SK-N-SH (cell line): ENCODE results near the gene CHRNG. TPM values are rescaled to one million over a fixed set of nuclear protein-coding genes. Genes with fewer than 3 reads are reported as not detected.

Experiments used
- CTCF ChIA-PET: fragments of 300-600, 350-600 bp; formaldehyde crosslinking; extraction: SDS; loops from one replicate; lab custom pipeline; 2021; lab: Yijun Ruan, JAX
- POLR2A ChIA-PET: fragments of 350-600 bp; sonication (Branson Sonifier 250); formaldehyde crosslinking; extraction: SDS; loops from one replicate; lab custom pipeline; 2020; ENCODE audit warnings: antibody characterized with exemption, inconsistent platforms; lab: Yijun Ruan, JAX
- DNase-seq: peaks from one replicate; pipeline ENCODE4 v3.0.0; 2012
- H2AFZ ChIP-seq: fragments of 200-600 bp; sonication (generic); 2 replicates; pipeline ENCODE4 v1.8.1; 2016; ENCODE audit warnings: antibody characterized with exemption, mild to moderate bottlenecking, low read depth
- H3F3A ChIP-seq: fragments of 200-600 bp; sonication (generic); replicated peaks from 2 replicates; pipeline ENCODE3; 2016; ENCODE audit warnings: antibody characterized with exemption, mild to moderate bottlenecking; ENCODE audit not compliant: insufficient read depth
- H3K27ac ChIP-seq, 2 experiments: fragments of 200-500 bp in 1 of 2; fragments of 200-600 bp in 1 of 2; sonication (Bioruptor generic) in 1 of 2; sonication (generic), shearing (Covaris generic) in 1 of 2; 2 replicates each; pipeline versions ENCODE4 v1.5.1 to v1.6.1; 2014 to 2016; ENCODE audit warnings: low read depth in 2 of 2, inconsistent platforms in 1 of 2, low read length in 1 of 2, mild to moderate bottlenecking in 1 of 2, mixed read lengths in 1 of 2
- H3K27me3 ChIP-seq: fragments of 200-600 bp; sonication (generic), shearing (Covaris generic); 2 replicates; pipeline ENCODE4 v1.6.1; 2016; ENCODE audit warnings: mixed run types; ENCODE audit not compliant: insufficient read depth
- H3K36me3 ChIP-seq, 2 experiments: fragments of 200-500 bp in 1 of 2; fragments of 200-600 bp in 1 of 2; sonication (Bioruptor generic) in 1 of 2; sonication (generic) in 1 of 2; replicated peaks in 1 of 2; 2 replicates each; pipeline versions ENCODE3 to v1.5.1; 2014 to 2016; ENCODE audit warnings: low read length in 1 of 2, mild to moderate bottlenecking in 1 of 2; ENCODE audit not compliant: insufficient read depth in 2 of 2, control insufficient read depth in 1 of 2
- H3K4me1 ChIP-seq, 2 experiments: fragments of 200-500 bp in 1 of 2; fragments of 200-600 bp in 1 of 2; sonication (Bioruptor generic) in 1 of 2; sonication (generic), shearing (Covaris generic) in 1 of 2; 2 replicates each; pipeline versions ENCODE4 v1.5.1 to v1.6.1; 2014 to 2016; ENCODE audit warnings: low read depth in 1 of 2, low read length in 1 of 2, mixed run types in 1 of 2; ENCODE audit not compliant: insufficient read depth in 2 of 2, control insufficient read depth in 1 of 2
- H3K4me2 ChIP-seq: fragments of 200-600 bp; sonication (generic), shearing (Covaris generic); 2 replicates; pipeline ENCODE4 v1.6.1; 2017; ENCODE audit warnings: mixed run types
- H3K4me3 ChIP-seq, 2 experiments: fragments of 200-500 bp in 1 of 2; fragments of 200-600 bp in 1 of 2; sonication (Bioruptor generic) in 1 of 2; sonication (generic), shearing (Covaris generic) in 1 of 2; 2 replicates each; pipeline versions ENCODE4 v1.5.1 to v1.8.1; 2014 to 2016; ENCODE audit warnings: low read depth in 2 of 2, inconsistent platforms in 1 of 2, low read length in 1 of 2, mild to moderate bottlenecking in 1 of 2, mixed read lengths in 1 of 2, moderate library complexity in 1 of 2
- H3K79me2 ChIP-seq: fragments of 200-600 bp; sonication (generic); 2 replicates; pipeline ENCODE4 v1.8.1; 2017; ENCODE audit warnings: mild to moderate bottlenecking; ENCODE audit not compliant: insufficient read depth
- H3K9ac ChIP-seq: fragments of 200-600 bp; sonication (generic); 2 replicates; pipeline ENCODE4 v1.6.1; 2017; ENCODE audit warnings: mixed run types
- H3K9me2 ChIP-seq: fragments of 200-600 bp; sonication (generic); 2 replicates; pipeline ENCODE4 v1.6.1; 2017; ENCODE audit warnings: mixed run types
- H3K9me3 ChIP-seq: fragments of 200-600 bp; sonication (generic); 2 replicates; pipeline ENCODE4 v1.6.1; 2017; ENCODE audit warnings: mixed run types, mild to moderate bottlenecking, moderate library complexity
- H4K20me1 ChIP-seq: fragments of 200-600 bp; sonication (generic); 2 replicates; pipeline ENCODE4 v1.6.1; 2017; ENCODE audit warnings: mild to moderate bottlenecking, mixed run types; ENCODE audit not compliant: insufficient read depth
- CHD2 ChIP-seq: fragments of 150-350 bp; IDR thresholded peaks from 2 replicates; pipeline ENCODE4 v1.6.1; 2018; ENCODE audit warnings: low read length; ENCODE audit not compliant: partially characterized antibody
- CTCF ChIP-seq: fragments of 200-600 bp; sonication (generic); IDR thresholded peaks from 2 replicates; pipeline ENCODE4 v1.6.1; 2017; ENCODE audit warnings: antibody characterized with exemption, mild to moderate bottlenecking, moderate library complexity
- FOSL2 ChIP-seq: IDR thresholded peaks from 2 replicates; pipeline ENCODE4 v1.4.0; 2012; ENCODE audit warnings: low read depth, mild to moderate bottlenecking, moderate library complexity, borderline replicate concordance
- GATA2 ChIP-seq: sonication (generic); formaldehyde crosslinking; IDR thresholded peaks from 2 replicates; pipeline ENCODE4 v1.5.0; 2020; ENCODE audit warnings: mild to moderate bottlenecking, missing genetic modification reagents
- IRF3 ChIP-seq: fragments of 150-350 bp; IDR thresholded peaks from 2 replicates; pipeline ENCODE4 v1.6.1; 2016; ENCODE audit warnings: mild to moderate bottlenecking, low read depth, low read length
- JUND ChIP-seq: IDR thresholded peaks from 2 replicates; pipeline ENCODE4 v1.4.0; 2012
- MEF2A ChIP-seq: IDR thresholded peaks from 2 replicates; pipeline ENCODE4 v1.4.0; 2012; ENCODE audit warnings: low read depth, borderline replicate concordance
- MXI1 ChIP-seq: IDR thresholded peaks from 2 replicates; pipeline ENCODE4 v1.6.1; 2012; ENCODE audit warnings: mild to moderate bottlenecking, low read depth, low read length, improper control_type of control experiment
- NRF1 ChIP-seq: IDR thresholded peaks from 2 replicates; pipeline ENCODE4 v1.6.1; 2012; ENCODE audit warnings: low read depth, mild to moderate bottlenecking, low read length
- POLR2AphosphoS5 ChIP-seq: IDR thresholded peaks from 2 replicates; pipeline ENCODE4 v1.6.1; 2012; ENCODE audit warnings: low read depth, low read length
- RAD21 ChIP-seq: IDR thresholded peaks from 2 replicates; pipeline ENCODE4 v1.6.1; 2012; ENCODE audit warnings: mild to moderate bottlenecking, low read length
- RCOR1 ChIP-seq: fragments of 150-350 bp; IDR thresholded peaks from 2 replicates; pipeline ENCODE4 v1.6.1; 2017; ENCODE audit warnings: antibody characterized with exemption, low read length
- RXRA ChIP-seq: IDR thresholded peaks from 2 replicates; pipeline ENCODE4 v1.4.0; 2012; ENCODE audit warnings: low read depth, mild to moderate bottlenecking, borderline replicate concordance
- TCF12 ChIP-seq: IDR thresholded peaks from 2 replicates; pipeline ENCODE4 v1.4.0; 2012
- TEAD4 ChIP-seq: IDR thresholded peaks from 2 replicates; pipeline ENCODE4 v1.4.0; 2012; ENCODE audit warnings: mild to moderate bottlenecking, borderline replicate concordance; ENCODE audit not compliant: insufficient read depth
- ZBTB33 ChIP-seq: IDR thresholded peaks from 2 replicates; pipeline ENCODE4 v1.4.0; 2012; ENCODE audit warnings: low read depth, borderline replicate concordance
- WGBS: methylation state at CpG from one replicate; pipeline ENCODE4 v1.1.6; 2017; ENCODE audit warnings: low lambda C conversion rate; 5-methylcytosine and 5-hydroxymethylcytosine counted together
- polyA plus RNA-seq, 3 experiments: library from polyadenylated mRNA; depleted of rRNA; stranded (reverse); fragments of >200 nt; gene quantifications; 2 replicates each; pipeline ENCODE4 v1.2.3, GENCODE V29; 2012

CHRNG gene
- polyA plus RNA-seq, 1 of the 3 experiments (the other 2 are of a cell fraction), result not detected

- Histone ChIP-seq H3K27me3 (no peaks in the 10 kb centered on the region), H3K9me2 (no peaks in the 10 kb centered on the region), H3K9ac (no peak overlapping the region), H3K4me1 (no peaks in the 10 kb centered on the region), H3K9me3 (no peaks in the 10 kb centered on the region), H3K4me3 (no peak overlapping the region), H4K20me1 (no peaks in the 10 kb centered on the region)
- CTCF ChIA-PET, result interaction anchor here (1.1 kb wide), 1 partner anchor 285 kb away, joined by 3 read pairs; no protein-coding TSS in a partner anchor
- DNase-seq, result no peak
- TF ChIP-seq FOSL2, result no peak
- no peak for TF ChIP-seq MEF2A
- no peak for TF ChIP-seq GATA2
- no peak for TF ChIP-seq TEAD4
- no peak for TF ChIP-seq ZBTB33
- TF ChIP-seq CHD2, result no peak
- no peak for TF ChIP-seq TCF12
- TF ChIP-seq, all 33 proteins: peak for 0
- Histone ChIP-seq H3K4me2 (no peak overlapping the region), H3F3A (no peaks in the 10 kb centered on the region), H3K79me2 (peaks cover 3% of the 10 kb centered on the region; the same call in 1 of the 2 replicates), H2AFZ (no peak overlapping the region), H3K27ac (0 out of 4 replicates have a peak overlapping the region, but pooled peaks of 1 of the 2 experiments have one; percentile 2), H3K36me3 (peaks cover 73 to 76% of the 10 kb centered on the region in 2 experiments)
- POLR2A ChIA-PET, result interaction anchor here (0.8 kb wide), 1 partner anchor 11 kb away, joined by 3 read pairs; no protein-coding TSS in a partner anchor
Observed at GRCh38 chr2:232567721-232568120, 28.2 kb downstream of the CHRNG start.

- H3F3A ChIP-seq, result no peaks in the 10 kb centered on the region
- POLR2A ChIA-PET, result interaction anchor here (0.8 kb wide), 1 partner anchor 10 kb away, joined by 3 read pairs; no protein-coding TSS in a partner anchor
- H3K27me3 ChIP-seq, result no peaks in the 10 kb centered on the region
- no peak overlapping the region for H3K4me2 ChIP-seq
- no peak overlapping the region for H2AFZ ChIP-seq
- CTCF ChIA-PET, result interaction anchor here (1.1 kb wide), 1 partner anchor 285 kb away, joined by 3 read pairs; no protein-coding TSS in a partner anchor
- WGBS, result 51% methylated on average over 5 of the region's 5 CpGs
- H3K9me3 ChIP-seq, result no peaks in the 10 kb centered on the region
- H3K9ac ChIP-seq, result no peak overlapping the region
- no peaks in the 10 kb centered on the region for H3K9me2 ChIP-seq
- TF ChIP-seq FOSL2 (peak; percentile 53; the same call in 1 of the 2 replicates), RAD21 (no peak)
- DNase-seq, result no peak
- H3K36me3 ChIP-seq, result peaks cover 73 to 75% of the 10 kb centered on the region in 2 experiments
- H4K20me1 ChIP-seq, result no peaks in the 10 kb centered on the region
- H3K4me3 ChIP-seq, result no peak overlapping the region
- no peaks in the 10 kb centered on the region for H3K4me1 ChIP-seq
- H3K27ac ChIP-seq, result 0 out of 4 replicates have a peak overlapping the region, but pooled peaks of 1 of the 2 experiments have one; percentile 2
- H3K79me2 ChIP-seq, result peaks cover 3% of the 10 kb centered on the region; the same call in 1 of the 2 replicates
Observed at GRCh38 chr2:232568161-232568560, 28.7 kb downstream of the CHRNG start.

GRCh38 chr2:232569541-232569940, 30.0 kb downstream of the CHRNG start:
- no peak overlapping the region for H3K27ac ChIP-seq
- H2AFZ ChIP-seq, result no peak overlapping the region
- no peaks in the 10 kb centered on the region for H3K9me3 ChIP-seq
- no peak overlapping the region for H3K4me2 ChIP-seq
- no peaks in the 10 kb centered on the region for H3F3A ChIP-seq
- ChIA-PET POLR2A (no interaction called here), CTCF (no interaction called here)
- no peaks in the 10 kb centered on the region for H4K20me1 ChIP-seq
- peaks cover 69 to 73% of the 10 kb centered on the region in 2 experiments for H3K36me3 ChIP-seq
- TF ChIP-seq RCOR1 (no peak), JUND (no peak), GATA2 (no peak), CTCF (no peak), POLR2AphosphoS5 (no peak), NRF1 (no peak), TCF12 (no peak), RXRA (no peak), IRF3 (no peak), MXI1 (no peak)
- no peaks in the 10 kb centered on the region for H3K4me1 ChIP-seq
- 98% methylated on average over 3 of the region's 9 CpGs for WGBS
- DNase-seq, result no peak
- H3K27me3 ChIP-seq, result no peaks in the 10 kb centered on the region
- H3K4me3 ChIP-seq, result no peak overlapping the region
- H3K79me2 ChIP-seq, result no peaks in the 10 kb centered on the region
- no peak overlapping the region for H3K9ac ChIP-seq
- no peaks in the 10 kb centered on the region for H3K9me2 ChIP-seq
